ENCODE measurements around the gene SCGB1D4. TPM values are rescaled to one million over a fixed set of nuclear protein-coding genes. Genes with fewer than 3 reads are reported as not detected.
"Not testable (repeated sequence)": the region's sequence is repeated elsewhere in the genome, so short reads cannot be mapped to it uniquely, and the experiment has no call there.

Gene SCGB1D4
- total RNA-seq, 2 donors from 2014 or later, result not detected

DNA sequence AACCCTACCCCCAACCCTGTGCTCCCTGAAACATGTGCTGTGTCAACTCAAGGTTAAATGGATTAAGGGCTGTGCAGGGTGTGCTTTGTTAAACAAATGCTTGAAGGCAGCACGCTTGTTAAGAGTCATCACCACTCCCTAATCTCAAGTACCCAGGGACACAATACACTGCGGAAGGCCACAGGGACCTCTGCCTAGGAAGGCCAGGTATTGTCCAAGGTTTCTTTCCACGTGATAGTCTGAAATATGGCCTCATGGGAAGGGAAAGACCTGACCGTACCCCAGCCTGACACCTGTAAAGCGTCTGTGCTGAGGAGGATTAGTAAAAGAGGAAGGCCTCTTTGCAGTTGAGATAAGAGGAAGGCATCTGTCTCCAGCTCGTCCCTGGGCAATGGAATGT lies 27.8 kb upstream of the SCGB1D4 start:
- not testable (repeated sequence) for H3K27me3 ChIP-seq (ENCODE audit: control insufficient read depth, insufficient read depth, low read length, poor library complexity, severe bottlenecking); H3K4me3 Mint-ChIP-seq; H3K36me3 ChIP-seq (ENCODE audit: control insufficient read depth, insufficient read depth, low read length); H3K9ac ChIP-seq (ENCODE audit: extremely low read depth, low read length, poor library complexity, severe bottlenecking); H3K4me1 ChIP-seq (ENCODE audit: control insufficient read depth, insufficient read depth, low read length); H3K36me3 Mint-ChIP-seq (ENCODE audit: low read depth); H3K27ac ChIP-seq (ENCODE audit: low read depth, low read length); H3K4me3 ChIP-seq (ENCODE audit: low read length); H3K9me3 ChIP-seq (ENCODE audit: control insufficient read depth, low read length); H3K9me3 Mint-ChIP-seq
- Mint-ChIP-seq H3K27me3 (ENCODE audit: insufficient read depth) (peaks cover 25% of the 10 kb centered on the region), H3K27ac (peak overlapping the region; percentile 76), H3K4me1 (peaks cover 14% of the 10 kb centered on the region)
- DNase-seq, result peak; percentile 59
- 16 to 22% methylated on average over 4 to 6 of the region's 6 CpGs for WGBS, 2 experiments (ENCODE audit: insufficient coverage in 1 of 2, insufficient read length in 1 of 2)

DNA sequence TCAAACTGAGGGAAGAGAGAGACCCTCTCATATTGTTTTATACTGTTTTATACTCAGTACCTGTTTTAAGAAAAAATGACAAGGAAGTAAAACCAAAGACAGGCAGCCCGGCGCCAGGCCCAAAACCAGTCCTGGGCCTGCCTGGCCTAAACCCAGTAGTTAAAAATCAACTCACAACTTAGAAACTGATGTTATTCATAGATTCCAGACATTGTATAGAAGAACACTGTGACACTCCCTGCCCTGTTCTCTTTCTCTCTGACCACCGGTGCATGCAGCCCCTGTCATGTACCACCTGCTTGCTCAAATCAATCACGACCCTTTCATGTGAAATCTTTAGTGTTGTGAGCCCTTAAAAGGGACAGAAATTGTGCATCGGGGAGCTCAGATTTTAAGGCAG lies 26.9 kb upstream of the SCGB1D4 start:
- H3K36me3 Mint-ChIP-seq (ENCODE audit: low read depth); H3K9ac ChIP-seq (ENCODE audit: extremely low read depth, low read length, poor library complexity, severe bottlenecking); H3K4me3 Mint-ChIP-seq; H3K4me3 ChIP-seq (ENCODE audit: low read length); H3K27ac ChIP-seq (ENCODE audit: low read depth, low read length); H3K27me3 ChIP-seq (ENCODE audit: control insufficient read depth, insufficient read depth, low read length, poor library complexity, severe bottlenecking); H3K36me3 ChIP-seq (ENCODE audit: control insufficient read depth, insufficient read depth, low read length); DNase-seq; H3K9me3 ChIP-seq (ENCODE audit: control insufficient read depth, low read length); H3K9me3 Mint-ChIP-seq; H3K4me1 ChIP-seq (ENCODE audit: control insufficient read depth, insufficient read depth, low read length); H3K27ac Mint-ChIP-seq: not testable (repeated sequence)
- 53 to 71% methylated on average over 3 to 5 of the region's 5 CpGs for WGBS, 2 experiments (ENCODE audit: insufficient coverage in 1 of 2, insufficient read length in 1 of 2)
- peaks cover 14% of the 10 kb centered on the region for H3K4me1 Mint-ChIP-seq
- H3K27me3 Mint-ChIP-seq (ENCODE audit: insufficient read depth), result peaks cover 17% of the 10 kb centered on the region

DNA sequence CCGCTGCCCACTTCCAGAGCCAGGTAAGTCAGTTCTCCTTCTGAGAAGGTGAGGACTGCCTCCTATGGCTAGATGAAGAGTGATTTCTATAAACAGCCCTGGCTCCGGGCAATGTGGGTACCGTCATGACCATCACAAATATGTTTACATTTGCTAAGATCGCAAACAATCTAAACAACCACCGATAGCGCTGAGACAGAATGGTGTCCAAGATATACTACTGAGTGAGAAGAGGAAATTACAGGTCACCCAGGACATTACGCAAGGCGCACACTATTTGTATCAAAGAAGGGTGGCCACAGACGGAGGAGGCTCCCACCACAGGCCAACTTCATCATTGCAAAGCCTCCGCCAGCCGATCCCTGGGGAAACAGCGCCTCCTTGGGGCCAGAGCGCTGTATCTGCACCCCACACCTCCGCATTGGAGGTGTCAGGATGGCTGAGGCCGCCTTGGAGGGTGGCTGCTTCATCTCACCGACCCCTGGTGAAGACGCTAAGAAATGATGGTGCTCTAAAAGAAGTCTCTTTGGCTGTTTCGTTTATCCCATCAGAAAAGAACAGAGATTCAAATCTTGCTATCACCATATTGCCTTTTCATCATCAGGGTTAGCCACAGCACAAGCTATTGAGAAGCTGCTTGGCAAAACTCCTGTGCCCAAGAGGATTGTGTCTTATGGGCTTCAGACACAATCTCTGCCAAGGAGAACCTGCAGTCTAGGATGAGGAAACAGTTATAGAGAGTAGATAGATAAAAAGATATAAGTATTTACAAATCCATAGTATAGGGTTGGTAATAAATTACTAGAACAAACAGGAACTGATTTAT lies 26.1 kb upstream of the SCGB1D4 start:
- Mint-ChIP-seq H3K36me3 (ENCODE audit: low read depth) (no peaks in the 10 kb centered on the region), H3K27ac (no peak overlapping the region), H3K4me3 (no peak overlapping the region), H3K27me3 (ENCODE audit: insufficient read depth) (peaks cover 12% of the 10 kb centered on the region), H3K9me3 (no peaks in the 10 kb centered on the region), H3K4me1 (peaks cover 14% of the 10 kb centered on the region)
- Histone ChIP-seq H3K9ac (ENCODE audit: extremely low read depth, low read length, poor library complexity, severe bottlenecking) (no peak overlapping the region), H3K27me3 (ENCODE audit: control insufficient read depth, insufficient read depth, low read length, poor library complexity, severe bottlenecking) (no peaks in the 10 kb centered on the region), H3K27ac (ENCODE audit: low read depth, low read length) (no peak overlapping the region), H3K36me3 (ENCODE audit: control insufficient read depth, insufficient read depth, low read length) (no peaks in the 10 kb centered on the region), H3K9me3 (ENCODE audit: control insufficient read depth, low read length) (no peaks in the 10 kb centered on the region), H3K4me1 (ENCODE audit: control insufficient read depth, insufficient read depth, low read length) (peaks cover 2% of the 10 kb centered on the region), H3K4me3 (ENCODE audit: low read length) (no peak overlapping the region)
- peak; percentile 95 for DNase-seq
- WGBS, 2 experiments (ENCODE audit: insufficient coverage in 1 of 2, insufficient read length in 1 of 2), result 54 to 58% methylated on average over 16 to 18 of the region's 18 CpGs
- TF ChIP-seq CTCF (conservative IDR thresholded peaks at IDR 0.05), result peak; percentile 98

GRCh38 chr11:62322524-62322923 lies 23.6 kb upstream of the SCGB1D4 start:
- Histone ChIP-seq H3K27me3 (ENCODE audit: control insufficient read depth, insufficient read depth, low read length, poor library complexity, severe bottlenecking) (no peaks in the 10 kb centered on the region), H3K4me1 (ENCODE audit: control insufficient read depth, insufficient read depth, low read length) (peaks cover 2% of the 10 kb centered on the region), H3K9me3 (ENCODE audit: control insufficient read depth, low read length) (no peaks in the 10 kb centered on the region), H3K9ac (ENCODE audit: extremely low read depth, low read length, poor library complexity, severe bottlenecking) (no peak overlapping the region), H3K4me3 (ENCODE audit: low read length) (no peak overlapping the region), H3K27ac (ENCODE audit: low read depth, low read length) (no peak overlapping the region), H3K36me3 (ENCODE audit: control insufficient read depth, insufficient read depth, low read length) (no peaks in the 10 kb centered on the region)
- DNase-seq, result no peak
- H3K4me3 Mint-ChIP-seq, result no peak overlapping the region
- peaks cover 14% of the 10 kb centered on the region for H3K4me1 Mint-ChIP-seq
- 43 to 86% methylated on average over 1 to 2 of the region's 2 CpGs for WGBS, 2 experiments (ENCODE audit: insufficient coverage in 1 of 2, insufficient read length in 1 of 2)
- peaks cover 12% of the 10 kb centered on the region for H3K27me3 Mint-ChIP-seq (ENCODE audit: insufficient read depth)
- H3K9me3 Mint-ChIP-seq, result no peaks in the 10 kb centered on the region
- H3K36me3 Mint-ChIP-seq (ENCODE audit: low read depth), result no peaks in the 10 kb centered on the region
- no peak for TF ChIP-seq CTCF (conservative IDR thresholded peaks at IDR 0.05)
- H3K27ac Mint-ChIP-seq, result no peak overlapping the region

All from endodermal cell (in vitro differentiated cells).